ENCODE results near the gene TBC1D23. TPM values are rescaled to one million over a fixed set of nuclear protein-coding genes. Genes with fewer than 3 reads are reported as not detected.

Gene TBC1D23
- total and polyA plus RNA-seq, 9 of the 15 experiments (the other 6 are each of a cell fraction or from before 2014, with no cell fraction given), result 23.4 to 85.8 (median 43.7) TPM

DNA sequence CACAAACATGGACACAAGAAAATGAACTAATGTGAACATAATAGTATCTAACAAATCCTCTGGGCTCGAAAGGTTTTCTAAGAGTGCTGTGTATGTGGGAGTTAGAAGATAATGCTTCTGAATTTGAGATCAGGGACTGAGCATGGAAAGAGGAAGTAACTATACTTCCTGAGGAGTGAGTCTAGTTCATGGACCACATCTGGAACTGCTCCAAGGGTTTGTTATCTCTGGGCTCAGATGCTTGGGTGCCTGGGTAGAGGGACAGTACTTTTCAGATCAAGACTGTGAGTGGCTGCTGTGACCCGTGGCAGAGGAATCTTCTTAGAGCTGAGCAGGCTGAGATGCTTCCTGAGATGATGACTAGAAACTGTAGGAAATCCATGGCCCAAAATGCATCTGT is 28.5 kb downstream of the TBC1D23 start (continued):
- TF ChIP-seq RFX1 (IDR thresholded peaks at IDR 0.05), result no peak
- TF ChIP-seq MEIS2 (IDR thresholded peaks at IDR 0.05; ENCODE audit: partially characterized antibody), result no peak
- TF ChIP-seq, protein P1, sequence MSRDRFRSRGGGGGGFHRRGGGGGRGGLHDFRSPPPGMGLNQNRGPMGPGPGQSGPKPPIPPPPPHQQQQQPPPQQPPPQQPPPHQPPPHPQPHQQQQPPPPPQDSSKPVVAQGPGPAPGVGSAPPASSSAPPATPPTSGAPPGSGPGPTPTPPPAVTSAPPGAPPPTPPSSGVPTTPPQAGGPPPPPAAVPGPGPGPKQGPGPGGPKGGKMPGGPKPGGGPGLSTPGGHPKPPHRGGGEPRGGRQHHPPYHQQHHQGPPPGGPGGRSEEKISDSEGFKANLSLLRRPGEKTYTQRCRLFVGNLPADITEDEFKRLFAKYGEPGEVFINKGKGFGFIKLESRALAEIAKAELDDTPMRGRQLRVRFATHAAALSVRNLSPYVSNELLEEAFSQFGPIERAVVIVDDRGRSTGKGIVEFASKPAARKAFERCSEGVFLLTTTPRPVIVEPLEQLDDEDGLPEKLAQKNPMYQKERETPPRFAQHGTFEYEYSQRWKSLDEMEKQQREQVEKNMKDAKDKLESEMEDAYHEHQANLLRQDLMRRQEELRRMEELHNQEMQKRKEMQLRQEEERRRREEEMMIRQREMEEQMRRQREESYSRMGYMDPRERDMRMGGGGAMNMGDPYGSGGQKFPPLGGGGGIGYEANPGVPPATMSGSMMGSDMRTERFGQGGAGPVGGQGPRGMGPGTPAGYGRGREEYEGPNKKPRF (IDR thresholded peaks at IDR 0.05; ENCODE audit: low read depth, low read length), result no peak
- 0 out of 2 replicates have a peak, but pooled peaks have one; percentile 21 for TF ChIP-seq MEF2A (IDR thresholded peaks at IDR 0.05; ENCODE audit: control insufficient read depth, low read depth, low read length)
- TF ChIP-seq SETDB1 (IDR thresholded peaks at IDR 0.05; ENCODE audit: low read length), result no peak
- no peak; the same call in 1 of the 2 replicates for TF ChIP-seq SMAD4 (CRISPR knock-in tag; conservative IDR thresholded peaks at IDR 0.05)
- no peak for TF ChIP-seq ZBTB7A (IDR thresholded peaks at IDR 0.05; ENCODE audit: borderline replicate concordance, control insufficient read depth, low read depth, low read length)
- no peak for TF ChIP-seq SRF (CRISPR knock-in tag; IDR thresholded peaks at IDR 0.05)
- TF ChIP-seq SMARCB1 (IDR thresholded peaks at IDR 0.05; ENCODE audit: insufficient read length, low read depth), result no peak
- no peak for TF ChIP-seq CHD4 (IDR thresholded peaks at IDR 0.05; ENCODE audit: insufficient read depth, insufficient replicate concordance, low read depth, low read length, poor library complexity, severe bottlenecking)
- no peak for TF ChIP-seq ZNF644 (tag; IDR thresholded peaks at IDR 0.05; ENCODE audit: low read depth)
- TF ChIP-seq RBM15 (IDR thresholded peaks at IDR 0.05; ENCODE audit: insufficient read depth, low read length), result no peak
- TF ChIP-seq TAF9B (IDR thresholded peaks at IDR 0.05; ENCODE audit: partially characterized antibody), result no peak
- TF ChIP-seq HIVEP1 (CRISPR knock-in tag; IDR thresholded peaks at IDR 0.05), result no peak
- TF ChIP-seq ZBTB8A (IDR thresholded peaks at IDR 0.05; ENCODE audit: partially characterized antibody), result no peak
- TF ChIP-seq NFATC3 (IDR thresholded peaks at IDR 0.05), result no peak
- TF ChIP-seq MED1 (CRISPR knock-in tag; IDR thresholded peaks at IDR 0.05; ENCODE audit: borderline replicate concordance), result no peak
- no peak for TF ChIP-seq JUN (IDR thresholded peaks at IDR 0.05; ENCODE audit: borderline replicate concordance, low read depth, low read length)
- TF ChIP-seq JUN (CRISPR knock-in tag; IDR thresholded peaks at IDR 0.05; ENCODE audit: borderline replicate concordance), result no peak
- no peak for TF ChIP-seq ZNF232 (CRISPR knock-in tag; IDR thresholded peaks at IDR 0.05)
- no peak for TF ChIP-seq NCOA2 (IDR thresholded peaks at IDR 0.05; ENCODE audit: partially characterized antibody in 2 of 2)
- no peak for TF ChIP-seq PHB (CRISPR knock-in tag; IDR thresholded peaks at IDR 0.05)
- TF ChIP-seq, protein P2, sequence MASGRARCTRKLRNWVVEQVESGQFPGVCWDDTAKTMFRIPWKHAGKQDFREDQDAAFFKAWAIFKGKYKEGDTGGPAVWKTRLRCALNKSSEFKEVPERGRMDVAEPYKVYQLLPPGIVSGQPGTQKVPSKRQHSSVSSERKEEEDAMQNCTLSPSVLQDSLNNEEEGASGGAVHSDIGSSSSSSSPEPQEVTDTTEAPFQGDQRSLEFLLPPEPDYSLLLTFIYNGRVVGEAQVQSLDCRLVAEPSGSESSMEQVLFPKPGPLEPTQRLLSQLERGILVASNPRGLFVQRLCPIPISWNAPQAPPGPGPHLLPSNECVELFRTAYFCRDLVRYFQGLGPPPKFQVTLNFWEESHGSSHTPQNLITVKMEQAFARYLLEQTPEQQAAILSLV (tag; IDR thresholded peaks at IDR 0.05), result no peak
- no peak for TF ChIP-seq CEBPG (CRISPR knock-in tag; IDR thresholded peaks at IDR 0.05)
- TF ChIP-seq CEBPG (tag; conservative IDR thresholded peaks at IDR 0.05 in 1 of 2, IDR thresholded peaks at IDR 0.05 in 1 of 2), result no peak
- no peak for TF ChIP-seq CBX2 (IDR thresholded peaks at IDR 0.05; ENCODE audit: insufficient read depth, low read length, poor library complexity, severe bottlenecking)
- TF ChIP-seq MBD2 (IDR thresholded peaks at IDR 0.05; ENCODE audit: borderline replicate concordance, low read depth), result no peak; the same call in 1 of the 2 replicates
- TF ChIP-seq SMAD3 (CRISPR knock-in tag; conservative IDR thresholded peaks at IDR 0.05), result no peak

Measured in K562 (cell line).